HG03432 (cell line): ENCODE measurements around the gene TRPM1.
A peak's percentile ranks its signal among the peaks of the same experiment; 100 is the strongest.

ENCODE experiments used
- ATAC-seq: cut with Tn5 transposase; IDR thresholded peaks from one replicate; pipeline ENCODE4 v1.9.1; 2021; ENCODE audit warnings: mild to moderate bottlenecking, moderate library complexity; ENCODE audit not compliant: unreplicated experiment

Gene TRPM1

DNA sequence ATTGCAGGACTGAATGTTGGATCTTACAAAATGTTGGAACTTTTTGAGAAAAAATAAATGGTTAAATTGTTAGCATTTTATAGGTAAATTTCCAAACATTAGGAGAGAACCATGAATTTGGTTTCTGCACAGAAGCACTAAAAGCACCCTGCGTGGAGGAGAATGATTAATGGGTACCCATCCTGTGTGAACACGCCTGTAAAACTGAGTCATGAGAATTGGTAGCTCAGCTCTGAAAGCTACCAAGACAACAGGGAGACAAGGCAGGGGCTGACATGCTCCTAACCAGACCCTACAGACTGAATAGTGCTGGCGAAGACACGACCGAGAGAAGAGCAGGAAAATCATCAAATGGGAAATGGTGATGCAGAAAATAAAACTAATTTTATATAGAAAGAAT, 77.7 kb downstream of the TRPM1 start:
- ATAC-seq = no peak

- ATAC-seq = no peak
Observed at GRCh38 chr15:31021067-31021665, 80.4 kb downstream of the TRPM1 start.

GRCh38 chr15:31020542-31020941, 81.0 kb downstream of the TRPM1 start:
- ATAC-seq = no peak

DNA sequence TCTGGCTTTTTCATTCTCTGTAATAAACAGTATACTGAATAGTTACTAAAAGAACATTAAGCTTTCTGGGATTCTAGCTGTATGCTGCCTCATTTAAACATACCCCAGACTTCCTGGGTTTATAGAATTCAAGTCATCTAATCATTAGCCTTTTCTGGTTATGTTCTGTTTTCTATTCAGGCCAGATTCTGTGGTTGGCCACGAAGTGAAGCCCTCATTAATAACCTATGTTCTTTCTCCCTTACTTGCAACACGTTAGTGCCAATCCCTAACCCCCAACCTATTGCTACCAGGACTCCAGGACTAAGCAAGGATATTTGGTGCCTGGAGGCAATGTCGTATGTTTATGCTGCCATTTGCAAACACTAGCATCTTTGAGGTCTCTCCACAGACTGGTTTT, 81.5 kb downstream of the TRPM1 start:
- no peak for ATAC-seq

DNA sequence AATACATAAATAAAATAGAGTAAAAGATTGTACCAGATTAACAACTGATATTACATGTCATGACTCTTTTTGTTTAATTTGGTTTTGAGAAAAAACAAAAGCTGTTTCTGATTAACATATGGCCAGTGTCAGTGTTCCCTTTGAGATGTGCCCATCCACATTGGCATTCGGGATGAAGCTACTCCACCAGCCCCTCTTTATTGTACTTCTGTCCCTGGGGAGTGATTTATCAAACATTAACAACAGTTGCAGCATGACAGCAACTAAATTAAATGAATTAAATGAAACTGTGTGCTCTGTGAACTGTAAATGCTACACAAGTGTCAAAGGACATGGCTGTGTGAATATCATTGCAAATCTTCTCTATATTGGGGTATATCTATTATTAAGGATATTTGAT, 84.2 kb downstream of the TRPM1 start:
- no peak for ATAC-seq

- no peak for ATAC-seq
Observed at GRCh38 chr15:31016446-31016915, 85.0 kb downstream of the TRPM1 start.

GRCh38 chr15:31014608-31014925, 87.0 kb downstream of the TRPM1 start:
- no peak for ATAC-seq

DNA sequence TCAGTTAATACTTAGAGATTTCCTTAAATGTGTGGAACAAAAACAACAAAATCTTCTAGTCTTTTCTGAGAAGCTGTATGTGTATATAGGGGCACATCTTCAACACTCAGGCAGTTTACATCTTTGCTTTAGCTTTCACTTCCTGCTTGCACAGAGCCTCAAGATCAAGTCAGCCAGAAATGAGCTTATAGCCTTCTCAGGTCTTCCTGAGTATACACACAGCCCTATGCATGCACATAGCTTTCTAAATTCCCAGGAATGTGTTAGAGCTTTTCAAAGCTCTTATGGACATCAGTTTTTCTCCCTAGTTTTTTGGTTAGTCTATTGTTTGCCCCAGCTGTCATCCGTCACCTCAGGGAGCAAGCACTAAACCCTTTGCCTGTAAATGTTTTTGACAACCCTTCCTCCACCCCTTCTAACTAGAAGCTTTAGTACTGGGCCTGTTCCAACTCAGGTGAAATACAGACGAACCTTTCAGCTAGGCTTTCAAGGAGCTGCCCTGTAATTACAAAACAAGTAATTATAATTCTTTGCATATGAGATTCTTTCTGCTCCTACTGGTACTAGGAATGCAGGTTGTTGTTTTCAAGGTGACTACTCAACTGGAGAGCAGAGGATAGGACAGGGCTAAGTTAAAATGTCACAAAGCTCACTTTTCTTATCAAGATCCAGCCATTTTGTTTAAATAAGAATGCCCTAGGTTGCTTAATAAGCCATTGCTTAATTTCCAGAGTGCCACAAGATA, 87.5 kb downstream of the TRPM1 start:
- ATAC-seq = peak; percentile 83

- no peak for ATAC-seq
Observed at GRCh38 chr15:31012455-31012854, 89.1 kb downstream of the TRPM1 start.

DNA sequence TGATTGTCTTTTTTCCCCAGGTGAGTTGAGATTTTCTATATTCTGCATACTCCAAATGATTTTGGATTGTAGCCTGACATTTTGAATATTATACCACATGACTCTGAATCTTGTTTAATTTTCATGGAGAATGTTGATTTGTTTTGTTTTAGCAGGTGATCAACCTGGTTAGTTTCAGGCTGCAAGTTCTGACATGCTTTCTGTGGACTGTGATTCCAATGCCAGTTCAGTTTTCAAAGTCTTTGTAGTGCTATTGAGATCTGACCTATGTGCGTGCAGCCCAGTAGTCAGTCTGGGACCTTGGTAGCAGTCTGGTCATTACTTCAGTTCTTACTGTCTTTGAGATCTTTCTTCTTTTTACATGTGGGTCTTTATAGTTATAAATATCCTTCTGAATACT, 91.5 kb downstream of the TRPM1 start:
- ATAC-seq = no peak

- no peak for ATAC-seq
Observed at GRCh38 chr15:31005660-31006059, 95.9 kb downstream of the TRPM1 start.

- peak; percentile 90 for ATAC-seq
Observed at GRCh38 chr15:31004220-31004733, 97.2 kb downstream of the TRPM1 start.

- no peak for ATAC-seq
Observed at GRCh38 chr15:31001702-31002101, 99.8 kb downstream of the TRPM1 start.

GRCh38 chr15:30999729-31000128, 101.8 kb downstream of the TRPM1 start:
- no peak for ATAC-seq

GRCh38 chr15:30997270-30997669, 104.3 kb downstream of the TRPM1 start:
- no peak for ATAC-seq

- ATAC-seq = no peak
Observed at GRCh38 chr15:30992249-30992864, 109.2 kb downstream of the TRPM1 start.

- ATAC-seq = peak; percentile 92
Observed at GRCh38 chr15:30991255-30992235, 110.0 kb downstream of the TRPM1 start, which contains the start of gene MTMR10. MTMR10 (minus strand) TSS chr15:30991628; CDS start chr15:30991506, 122 bp downstream.

- no peak for ATAC-seq
Observed at GRCh38 chr15:30990446-30991254, 110.9 kb downstream of the TRPM1 start.

GRCh38 chr15:30990036-30990435, 111.5 kb downstream of the TRPM1 start:
- no peak for ATAC-seq

- peak; percentile 45 for ATAC-seq
Observed at GRCh38 chr15:30985081-30985531, 116.4 kb downstream of the TRPM1 start.
